Muscle of arm (tissue), 12 donors: ENCODE data around the gene KIF21A. TPM values are rescaled to one million over a fixed set of nuclear protein-coding genes. Genes with fewer than 3 reads are reported as not detected.

ENCODE experiments used
- DNase-seq: peaks from one replicate; pipeline ENCODE4 v3.0.0-alpha.2; 2013
- polyA plus RNA-seq, 12 donors: library from polyadenylated mRNA; unstranded; fragments of 120-200 nt; gene quantifications; one replicate each; pipeline ENCODE4 v1.2.1, GENCODE V29; 2013; ENCODE audit not compliant: insufficient read length in 12 of 12

KIF21A gene
- polyA plus RNA-seq, 12 donors: 4.2 to 11.3 (median 7.2) TPM; not detected in 1

DNA sequence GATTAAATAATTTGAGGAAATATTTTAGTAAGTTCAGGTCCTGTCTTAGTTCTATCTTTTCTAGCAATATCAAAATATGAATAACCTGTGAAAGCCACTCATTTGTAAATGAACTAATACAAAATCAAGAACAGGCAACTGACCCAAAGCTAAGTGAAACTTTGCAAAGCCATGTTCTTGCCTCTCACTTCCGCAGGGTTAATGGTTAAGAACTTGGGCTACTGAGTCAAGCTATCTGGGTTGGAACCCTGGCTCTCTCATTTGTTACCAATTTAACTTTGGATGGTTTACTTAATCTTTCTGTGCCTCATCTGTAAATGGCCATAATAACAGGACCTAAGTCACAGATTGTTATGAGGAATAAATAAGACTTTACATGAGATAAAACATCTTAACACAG is 2.8 kb downstream of the KIF21A start:
- no peak for DNase-seq

GRCh38 chr12:39435531-39435930 is 7.4 kb downstream of the KIF21A start:
- no peak for DNase-seq

GRCh38 chr12:39431797-39432196 is 11.1 kb downstream of the KIF21A start:
- DNase-seq: no peak

DNA sequence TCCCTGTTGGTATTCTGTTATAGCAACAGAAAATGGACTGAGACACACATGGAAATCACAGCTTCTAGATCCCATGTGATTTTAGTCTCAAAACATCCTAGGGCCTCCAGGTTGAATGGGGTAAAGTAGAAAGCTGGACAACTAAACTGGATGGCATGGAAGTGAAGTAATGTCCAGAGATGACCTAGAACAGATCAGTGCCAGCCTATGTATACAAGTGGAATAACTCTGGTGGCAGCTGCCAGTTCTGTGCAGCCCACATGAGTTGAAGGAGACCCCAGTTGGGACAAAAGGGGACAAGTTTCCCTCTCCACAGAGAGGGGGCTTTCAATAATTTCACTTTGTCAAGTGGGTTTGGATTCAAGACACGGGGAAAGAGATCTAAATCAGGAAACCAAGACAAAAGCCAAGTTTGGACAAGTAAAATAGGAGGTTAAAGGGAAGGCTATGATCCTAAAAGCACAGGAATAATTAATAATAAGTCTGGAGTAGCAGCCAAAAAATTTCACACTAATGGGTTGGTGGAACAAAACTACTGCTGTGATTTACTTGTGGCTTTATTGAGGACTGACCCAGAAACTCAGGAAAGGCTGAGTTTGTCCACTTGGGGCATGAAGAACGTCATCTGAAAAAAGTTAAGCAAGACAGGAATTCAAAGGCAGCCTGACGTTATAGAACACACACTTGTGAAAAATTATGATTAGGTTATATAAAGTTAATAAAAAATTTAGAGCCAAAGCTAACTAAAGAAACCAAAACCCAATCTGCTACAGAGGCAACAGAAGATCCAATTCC is 11.7 kb downstream of the KIF21A start:
- no peak for DNase-seq

DNA sequence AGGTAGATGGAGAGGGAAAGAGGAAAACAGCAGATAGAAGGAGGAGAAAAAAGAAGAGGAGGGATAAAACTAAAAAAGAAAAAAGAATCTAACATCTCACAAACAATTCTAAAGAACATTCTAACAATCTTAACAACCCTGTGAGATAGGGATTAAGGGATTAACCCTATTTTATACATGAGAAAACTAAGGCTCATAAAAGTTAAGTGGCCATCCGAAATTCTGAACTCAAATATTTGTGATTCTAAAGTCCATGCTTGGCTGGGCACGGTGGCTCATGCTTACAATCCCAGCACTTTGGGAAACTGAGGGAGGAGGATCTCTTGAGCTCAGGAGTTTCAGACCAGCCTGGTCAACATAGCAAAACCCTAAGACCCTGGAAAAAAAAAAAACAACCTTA is 13.1 kb downstream of the KIF21A start:
- no peak for DNase-seq

DNA sequence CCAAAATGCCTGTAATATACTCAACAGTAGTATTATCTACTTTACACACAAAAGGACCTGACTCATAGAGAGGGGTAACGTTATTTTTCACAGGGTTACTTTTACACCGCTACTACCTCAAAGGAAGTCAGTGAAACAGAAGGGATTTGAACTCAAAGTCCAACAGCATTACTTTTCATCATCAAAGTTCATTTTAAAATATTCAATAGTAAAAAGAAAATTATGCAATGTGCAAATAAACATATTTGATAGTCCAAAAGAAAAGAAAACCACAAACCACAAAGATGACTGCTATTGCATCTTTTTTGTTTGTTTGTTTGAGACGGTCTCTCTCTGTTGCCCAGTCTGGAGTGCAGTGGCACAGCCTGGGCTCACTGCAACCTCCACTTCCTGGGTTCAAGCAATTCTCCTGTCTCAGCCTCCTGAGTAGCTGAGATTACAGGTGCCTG is 15.5 kb downstream of the KIF21A start:
- no peak for DNase-seq

GRCh38 chr12:39426636-39427240 is 16.2 kb downstream of the KIF21A start:
- no peak for DNase-seq

GRCh38 chr12:39420043-39420442 is 22.9 kb downstream of the KIF21A start:
- DNase-seq: no peak

DNA sequence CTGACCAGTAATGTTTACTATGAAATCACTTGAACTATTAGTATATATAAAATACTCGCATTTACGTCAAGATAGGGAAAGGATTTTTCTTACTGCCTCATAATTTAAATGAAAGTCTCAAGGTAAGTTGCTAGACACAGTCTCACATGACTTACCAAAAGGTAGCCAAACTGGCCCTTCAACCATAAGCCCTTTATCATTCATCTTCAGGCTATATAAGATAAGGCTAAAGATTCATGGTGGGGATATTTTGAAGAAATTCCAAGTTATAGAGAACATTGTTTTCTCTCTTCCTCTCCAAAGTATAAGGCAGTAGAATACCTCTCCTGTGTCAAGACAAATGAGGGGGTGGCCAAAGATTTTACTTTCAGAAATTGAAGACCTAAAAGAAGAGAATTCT is 23.4 kb downstream of the KIF21A start:
- no peak for DNase-seq

DNA sequence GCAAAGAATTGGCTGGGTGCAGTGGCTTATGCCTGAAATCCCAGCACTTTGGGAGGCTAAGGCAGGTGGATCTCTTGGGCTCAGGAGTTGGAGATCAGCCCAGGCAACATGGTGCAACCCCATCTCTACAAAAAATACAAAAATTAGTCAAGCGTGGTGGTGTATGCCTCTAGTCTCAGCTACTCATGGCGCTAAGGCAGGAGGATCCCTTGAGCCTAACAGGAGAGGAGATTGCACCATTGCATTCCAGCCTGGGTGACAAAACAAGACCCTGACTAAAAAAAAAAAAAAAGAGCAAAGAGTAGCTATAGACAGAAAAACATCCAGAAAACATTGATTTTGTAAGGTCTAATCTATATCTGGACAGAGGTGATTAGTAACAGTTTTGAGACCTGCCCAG is 25.0 kb downstream of the KIF21A start:
- DNase-seq: no peak

GRCh38 chr12:39413836-39414771 is 28.8 kb downstream of the KIF21A start:
- DNase-seq: no peak

DNA sequence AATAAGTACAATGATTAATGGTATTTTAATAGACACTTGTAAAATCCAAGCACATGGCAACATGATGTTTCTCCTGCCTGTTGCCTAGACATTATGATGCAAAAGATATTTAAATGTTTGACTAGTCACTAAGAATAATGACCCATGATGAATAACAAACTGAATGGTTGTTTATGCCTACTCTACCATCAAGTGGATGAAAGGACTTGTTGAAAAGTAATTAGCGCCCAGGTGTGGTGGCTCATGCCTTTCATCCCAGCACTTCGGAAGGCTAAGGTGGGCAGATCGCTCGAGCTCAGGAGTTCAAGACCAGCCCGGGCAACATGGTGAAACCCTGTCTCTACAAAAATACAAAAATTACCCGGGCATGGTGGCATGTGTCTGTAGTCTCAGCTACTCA is 30.7 kb downstream of the KIF21A start:
- no peak for DNase-seq

GRCh38 chr12:39406262-39406661 is 36.7 kb downstream of the KIF21A start:
- DNase-seq: no peak

DNA sequence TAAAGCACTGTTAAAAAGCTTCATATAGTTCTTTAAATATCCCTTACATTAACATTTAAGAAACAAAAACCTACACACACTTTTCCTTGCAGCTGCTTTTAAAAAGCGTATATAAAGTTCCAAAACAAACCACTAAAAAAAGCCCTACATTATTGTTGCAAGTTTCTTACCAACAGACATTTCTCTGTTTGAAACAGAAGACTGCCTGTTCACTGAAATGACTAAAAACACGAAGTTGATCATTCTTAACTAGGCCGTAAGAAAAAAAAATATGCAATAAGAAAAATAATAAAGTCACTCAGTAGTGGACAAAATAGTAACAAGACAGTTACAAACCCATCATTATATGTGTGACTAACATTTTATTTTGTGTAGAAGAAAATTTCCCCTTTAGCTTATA is 37.3 kb downstream of the KIF21A start:
- DNase-seq: no peak

- no peak for DNase-seq
Measured at GRCh38 chr12:39404000-39404399, 38.9 kb downstream of the KIF21A start.

DNA sequence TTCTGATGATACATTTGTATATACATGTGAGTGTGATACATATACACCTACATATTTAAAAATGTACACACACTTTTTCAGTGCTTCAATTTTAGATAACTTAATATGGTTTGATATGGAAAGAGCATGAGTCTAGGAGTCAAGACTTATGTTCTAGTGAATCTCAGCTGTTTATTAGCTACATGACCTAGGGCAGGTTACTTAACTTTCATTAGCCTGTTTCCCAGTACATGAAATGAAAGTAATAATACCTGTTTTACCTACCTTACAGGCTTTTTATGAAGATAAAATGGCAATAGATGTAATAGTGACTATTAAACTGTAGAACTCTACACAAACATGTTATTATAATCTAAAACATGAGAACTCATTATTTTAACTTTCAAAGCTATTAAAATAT is 39.5 kb downstream of the KIF21A start:
- no peak for DNase-seq

DNA sequence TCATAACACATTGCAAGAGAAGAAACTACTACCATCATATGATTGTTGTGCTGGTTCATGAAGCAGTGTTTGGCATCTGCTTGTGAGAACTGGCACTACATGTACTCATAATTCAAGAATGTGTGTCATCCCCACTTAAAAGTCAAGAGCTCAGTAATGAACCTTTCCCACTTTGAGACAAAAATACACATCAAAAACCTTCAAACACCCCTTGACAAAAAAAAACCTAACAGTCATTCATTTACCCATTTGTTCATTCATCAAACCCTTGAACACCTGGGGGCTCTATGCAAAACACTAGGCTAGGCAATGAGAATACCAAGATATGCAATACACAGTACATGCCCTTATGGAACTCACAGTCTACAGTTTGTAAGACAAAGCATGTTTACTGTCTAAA is 40.0 kb downstream of the KIF21A start:
- DNase-seq: no peak

GRCh38 chr12:39401459-39401858 is 41.5 kb downstream of the KIF21A start:
- no peak for DNase-seq

DNA sequence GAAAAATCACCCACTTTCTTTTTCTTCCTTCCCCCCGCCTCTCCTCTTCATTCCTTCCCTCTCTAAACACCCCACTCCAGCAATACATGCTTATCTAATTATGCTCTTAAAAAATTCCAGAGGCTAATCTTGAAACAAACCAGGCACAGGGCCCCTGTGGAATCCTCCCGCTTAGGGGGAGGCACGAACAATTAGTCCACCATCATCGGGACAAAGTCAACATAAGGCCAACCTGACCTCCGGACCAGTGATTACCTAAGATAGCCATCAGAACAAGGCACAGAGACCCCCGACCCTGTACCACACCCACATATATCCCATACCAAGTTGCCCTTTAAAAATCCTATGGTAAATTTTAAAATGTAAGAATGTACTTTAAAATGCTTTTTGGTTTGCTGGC is 47.1 kb downstream of the KIF21A start:
- DNase-seq: no peak

DNA sequence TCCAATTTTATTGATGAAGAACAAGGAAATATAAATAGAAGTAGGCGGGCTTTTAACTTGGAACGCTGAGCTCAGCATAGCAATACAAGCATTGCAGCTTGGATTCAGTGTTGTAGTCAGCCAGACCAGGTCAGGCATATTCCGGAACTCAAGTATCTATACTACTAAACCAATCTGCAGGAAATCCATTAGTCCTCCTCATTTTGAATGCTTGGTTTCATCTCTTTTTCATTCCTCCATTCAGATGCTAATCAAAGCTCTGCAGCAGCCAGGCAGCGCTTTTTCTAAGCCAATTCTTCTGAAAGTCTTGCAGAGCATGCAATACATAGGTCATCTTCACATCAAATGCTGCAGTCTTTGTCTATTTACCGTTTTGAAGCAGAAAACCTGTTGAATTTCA is 49.0 kb downstream of the KIF21A start:
- DNase-seq: no peak

DNA sequence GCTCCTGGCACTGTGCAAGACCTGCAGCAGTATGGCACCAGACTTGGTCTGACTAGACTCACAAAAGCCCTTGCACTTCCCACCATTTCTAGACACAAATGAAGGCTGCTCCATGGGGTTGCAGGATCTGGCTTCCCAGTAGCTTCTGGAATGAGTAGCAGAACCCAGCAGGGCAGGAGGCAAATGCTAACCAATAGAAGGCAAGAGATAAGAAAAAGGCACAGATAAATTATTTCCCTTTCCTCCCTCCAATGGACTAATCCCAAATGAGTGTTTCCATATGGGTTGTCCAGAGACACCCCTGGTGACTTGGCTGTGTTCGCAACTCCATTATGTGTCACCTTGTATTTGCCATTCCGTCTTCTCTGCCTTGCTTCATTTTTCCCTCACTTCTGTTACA is 49.7 kb downstream of the KIF21A start:
- no peak for DNase-seq

- no peak for DNase-seq
Measured at GRCh38 chr12:39392154-39392925, 50.6 kb downstream of the KIF21A start.
